Measurements from ENCODE around the gene DDX24. TPM values are rescaled to one million over a fixed set of nuclear protein-coding genes. Genes with fewer than 3 reads are reported as not detected.

DDX24 gene
- total and polyA plus RNA-seq, 4 experiments from 2014 or later: 135 to 322 (median 310) TPM

GRCh38 chr14:94121485-94121884 is 40.5 kb upstream of the DDX24 start:
- H3K27me3 Mint-ChIP-seq: peaks cover 5 to 23% of the 10 kb centered on the region in 2 donors
- no peak overlapping the region for H3K27ac ChIP-seq (ENCODE audit: low read depth, low read length)
- no peaks in the 10 kb centered on the region for H3K4me1 ChIP-seq (ENCODE audit: insufficient read depth, low read length)
- H3K36me3 ChIP-seq (ENCODE audit: insufficient read depth, low read length): no peaks in the 10 kb centered on the region
- ChIA-PET CTCF (ENCODE audit: partially characterized antibody) (no interaction called here), POLR2A (ENCODE audit: partially characterized antibody) (interaction anchor here (1.1 kb wide), 1 partner anchor 9 kb away, joined by 3 read pairs; no protein-coding TSS in a partner anchor)
- H3K27ac Mint-ChIP-seq: no peak overlapping the region
- no peak for DNase-seq
- H3K4me3 Mint-ChIP-seq: no peak overlapping the region
- H3K4me3 ChIP-seq (ENCODE audit: low read length in 2 of 2): no peak overlapping the region
- peaks cover 0 to 7% of the 10 kb centered on the region in 2 donors for H3K9me3 ChIP-seq (ENCODE audit: control insufficient read depth in 1 of 2, low read length in 2 of 2)
- H3K9me3 Mint-ChIP-seq: peaks cover 3 to 36% (median 21%) of the 10 kb centered on the region in 8 donors
- no peaks in the 10 kb centered on the region for H3K27me3 ChIP-seq (ENCODE audit: insufficient read depth, low read length)
- H3K4me1 Mint-ChIP-seq: no peaks in the 10 kb centered on the region
- intact Hi-C loops (cut with micrococcal nuclease): no loop called here
- peaks cover 0 to 4% of the 10 kb centered on the region in 2 donors for H3K36me3 Mint-ChIP-seq

GRCh38 chr14:94120667-94121340 is 39.8 kb upstream of the DDX24 start:
- H3K4me3 Mint-ChIP-seq: no peak overlapping the region
- no peaks in the 10 kb centered on the region for H3K36me3 ChIP-seq (ENCODE audit: insufficient read depth, low read length)
- intact Hi-C loops (cut with micrococcal nuclease): no loop called here
- H3K4me3 ChIP-seq (ENCODE audit: low read length in 2 of 2): no peak overlapping the region
- POLR2A ChIA-PET (ENCODE audit: partially characterized antibody): interaction anchor here (1.1 kb wide), 1 partner anchor 9 kb away, joined by 3 read pairs; no protein-coding TSS in a partner anchor
- no peak overlapping the region for H3K27ac Mint-ChIP-seq
- H3K27me3 ChIP-seq (ENCODE audit: insufficient read depth, low read length): no peaks in the 10 kb centered on the region
- H3K9me3 Mint-ChIP-seq: peaks cover 3 to 36% (median 21%) of the 10 kb centered on the region in 8 donors
- H3K27ac ChIP-seq (ENCODE audit: low read depth, low read length): no peak overlapping the region
- H3K27me3 Mint-ChIP-seq: peaks cover 5 to 25% of the 10 kb centered on the region in 2 donors
- H3K4me1 ChIP-seq (ENCODE audit: insufficient read depth, low read length): no peaks in the 10 kb centered on the region
- CTCF ChIA-PET (ENCODE audit: partially characterized antibody): no interaction called here
- H3K4me1 Mint-ChIP-seq: no peaks in the 10 kb centered on the region
- no peak for DNase-seq
- peaks cover 0 to 1% of the 10 kb centered on the region in 2 donors for H3K36me3 Mint-ChIP-seq
- H3K9me3 ChIP-seq (ENCODE audit: control insufficient read depth in 1 of 2, low read length in 2 of 2): peaks cover 0 to 7% of the 10 kb centered on the region in 2 donors

GRCh38 chr14:94119071-94119470 is 38.1 kb upstream of the DDX24 start:
- Histone ChIP-seq H3K36me3 (ENCODE audit: insufficient read depth, low read length) (no peaks in the 10 kb centered on the region), H3K9me3 (ENCODE audit: control insufficient read depth in 1 of 2, low read length in 2 of 2) (peaks cover 0 to 7% of the 10 kb centered on the region in 2 donors), H3K4me1 (ENCODE audit: insufficient read depth, low read length) (no peaks in the 10 kb centered on the region), H3K27ac (ENCODE audit: low read depth, low read length) (no peak overlapping the region), H3K27me3 (ENCODE audit: insufficient read depth, low read length) (no peaks in the 10 kb centered on the region), H3K4me3 (ENCODE audit: low read length in 2 of 2) (no peak overlapping the region)
- Mint-ChIP-seq H3K36me3 (peaks cover 0 to 1% of the 10 kb centered on the region in 2 donors), H3K27ac (no peak overlapping the region), H3K4me3 (no peak overlapping the region), H3K9me3 (peaks cover 3 to 36% (median 21%) of the 10 kb centered on the region in 8 donors), H3K27me3 (peaks cover 5 to 31% of the 10 kb centered on the region in 2 donors), H3K4me1 (no peaks in the 10 kb centered on the region)
- POLR2A ChIA-PET (ENCODE audit: partially characterized antibody): no interaction called here
- intact Hi-C loops (cut with micrococcal nuclease): no loop called here
- CTCF ChIA-PET (ENCODE audit: partially characterized antibody): no interaction called here
- DNase-seq: no peak

DNA sequence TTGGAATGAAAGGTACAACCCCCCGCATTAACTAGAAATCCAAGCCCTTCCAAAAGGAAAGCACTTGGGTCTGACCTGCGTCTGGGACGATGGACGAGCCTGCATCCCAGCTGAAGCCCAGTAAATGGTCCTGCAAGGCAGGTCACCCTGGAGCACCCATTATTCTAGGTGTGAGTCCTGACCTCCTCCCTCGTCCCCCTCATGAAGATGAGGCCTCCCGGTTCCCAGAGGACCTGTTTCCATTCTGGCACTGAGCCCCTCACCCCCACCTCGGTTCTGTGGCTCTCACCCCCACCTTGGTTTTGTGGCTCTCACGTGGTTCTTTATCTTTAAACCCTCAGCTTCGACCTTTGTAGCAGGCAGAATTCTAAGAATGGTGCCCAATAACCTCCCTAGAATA is 36.9 kb upstream of the DDX24 start:
- POLR2A ChIA-PET (ENCODE audit: partially characterized antibody): no interaction called here
- peaks cover 5 to 34% of the 10 kb centered on the region in 2 donors for H3K27me3 Mint-ChIP-seq
- Histone ChIP-seq H3K9me3 (ENCODE audit: control insufficient read depth in 1 of 2, low read length in 2 of 2) (peaks cover 0 to 7% of the 10 kb centered on the region in 2 donors), H3K27ac (ENCODE audit: low read depth, low read length) (no peak overlapping the region), H3K36me3 (ENCODE audit: insufficient read depth, low read length) (no peaks in the 10 kb centered on the region), H3K4me1 (ENCODE audit: insufficient read depth, low read length) (no peaks in the 10 kb centered on the region), H3K27me3 (ENCODE audit: insufficient read depth, low read length) (no peaks in the 10 kb centered on the region), H3K4me3 (ENCODE audit: low read length in 2 of 2) (no peak overlapping the region)
- peaks cover 0 to 36% (median 21%) of the 10 kb centered on the region in 8 donors for H3K9me3 Mint-ChIP-seq
- peaks cover 0 to 1% of the 10 kb centered on the region in 2 donors for H3K36me3 Mint-ChIP-seq
- intact Hi-C loops (cut with micrococcal nuclease): no loop called here
- no peak overlapping the region for H3K27ac Mint-ChIP-seq
- CTCF ChIA-PET (ENCODE audit: partially characterized antibody): interaction anchor here (1.0 kb wide), 1 partner anchor 82 kb away, joined by 3 read pairs; no protein-coding TSS in a partner anchor
- no peak for DNase-seq
- H3K4me3 Mint-ChIP-seq: no peak overlapping the region
- H3K4me1 Mint-ChIP-seq: no peaks in the 10 kb centered on the region

- no peaks in the 10 kb centered on the region for H3K4me1 Mint-ChIP-seq
- no peak for DNase-seq
- H3K36me3 Mint-ChIP-seq: peaks cover 0 to 1% of the 10 kb centered on the region in 2 donors
- H3K4me3 ChIP-seq (ENCODE audit: low read length in 2 of 2): no peak overlapping the region
- H3K4me1 ChIP-seq (ENCODE audit: insufficient read depth, low read length): no peaks in the 10 kb centered on the region
- peaks cover 0 to 7% of the 10 kb centered on the region in 2 donors for H3K9me3 ChIP-seq (ENCODE audit: control insufficient read depth in 1 of 2, low read length in 2 of 2)
- H3K4me3 Mint-ChIP-seq: no peak overlapping the region
- H3K36me3 ChIP-seq (ENCODE audit: insufficient read depth, low read length): no peaks in the 10 kb centered on the region
- peaks cover 0 to 29% (median 18%) of the 10 kb centered on the region in 8 donors for H3K9me3 Mint-ChIP-seq
- POLR2A ChIA-PET (ENCODE audit: partially characterized antibody): no interaction called here
- intact Hi-C loops (cut with micrococcal nuclease): no loop called here
- H3K27ac Mint-ChIP-seq: no peak overlapping the region
- no peaks in the 10 kb centered on the region for H3K27me3 ChIP-seq (ENCODE audit: insufficient read depth, low read length)
- no peak overlapping the region for H3K27ac ChIP-seq (ENCODE audit: low read depth, low read length)
- peaks cover 5 to 34% of the 10 kb centered on the region in 2 donors for H3K27me3 Mint-ChIP-seq
- CTCF ChIA-PET (ENCODE audit: partially characterized antibody): interaction anchor here (1.2 kb wide), 1 partner anchor 13 kb away, joined by 3 read pairs; no protein-coding TSS in a partner anchor
Measured at GRCh38 chr14:94116701-94117100, 35.7 kb upstream of the DDX24 start.

- H3K27ac ChIP-seq (ENCODE audit: low read depth, low read length): no peak overlapping the region
- H3K27me3 ChIP-seq (ENCODE audit: insufficient read depth, low read length): no peaks in the 10 kb centered on the region
- POLR2A ChIA-PET (ENCODE audit: partially characterized antibody): no interaction called here
- peaks cover 0 to 7% of the 10 kb centered on the region in 2 donors for H3K9me3 ChIP-seq (ENCODE audit: control insufficient read depth in 1 of 2, low read length in 2 of 2)
- H3K4me3 ChIP-seq (ENCODE audit: low read length in 2 of 2): no peak overlapping the region
- intact Hi-C loops (cut with micrococcal nuclease): no loop called here
- no peaks in the 10 kb centered on the region for H3K36me3 ChIP-seq (ENCODE audit: insufficient read depth, low read length)
- no peaks in the 10 kb centered on the region for H3K4me1 ChIP-seq (ENCODE audit: insufficient read depth, low read length)
- H3K4me3 Mint-ChIP-seq: no peak overlapping the region
- no peak for DNase-seq
- CTCF ChIA-PET (ENCODE audit: partially characterized antibody): interaction anchor here (0.9 to 1.2 kb wide), 2 partner anchors 15 to 21 kb away, joined by 3 read pairs; no protein-coding TSS in a partner anchor
- H3K9me3 Mint-ChIP-seq: peaks cover 0 to 18% (median 13%) of the 10 kb centered on the region in 8 donors
- no peaks in the 10 kb centered on the region for H3K4me1 Mint-ChIP-seq
- no peak overlapping the region for H3K27ac Mint-ChIP-seq
- H3K36me3 Mint-ChIP-seq: no peaks in the 10 kb centered on the region
- H3K27me3 Mint-ChIP-seq: peaks cover 3 to 27% of the 10 kb centered on the region in 2 donors
Measured at GRCh38 chr14:94115631-94116030, 34.6 kb upstream of the DDX24 start.

- Histone ChIP-seq H3K36me3 (ENCODE audit: insufficient read depth, low read length) (no peaks in the 10 kb centered on the region), H3K4me3 (ENCODE audit: low read length in 2 of 2) (no peak overlapping the region), H3K4me1 (ENCODE audit: insufficient read depth, low read length) (no peaks in the 10 kb centered on the region), H3K27ac (ENCODE audit: low read depth, low read length) (no peak overlapping the region), H3K9me3 (ENCODE audit: control insufficient read depth in 1 of 2, low read length in 2 of 2) (peaks cover 0 to 7% of the 10 kb centered on the region in 2 donors), H3K27me3 (ENCODE audit: insufficient read depth, low read length) (no peaks in the 10 kb centered on the region)
- ChIA-PET POLR2A (ENCODE audit: partially characterized antibody) (interaction anchor here (1.1 to 1.3 kb wide), 2 partner anchors 15 to 34 kb away, joined by 3 read pairs; partner anchors contain the start of genes DDX24 and IFI27L1), CTCF (ENCODE audit: partially characterized antibody) (interaction anchor here (0.9 to 1.3 kb wide), 3 partner anchors 17 to 79 kb away, joined by 3 to 6 read pairs (median 3); no protein-coding TSS in a partner anchor)
- H3K27ac Mint-ChIP-seq: no peak overlapping the region
- peaks cover 3 to 24% of the 10 kb centered on the region in 2 donors for H3K27me3 Mint-ChIP-seq
- DNase-seq: no peak
- no peaks in the 10 kb centered on the region for H3K36me3 Mint-ChIP-seq
- intact Hi-C loops (cut with micrococcal nuclease): no loop called here
- no peak overlapping the region for H3K4me3 Mint-ChIP-seq
- peaks cover 0 to 13% (median 8%) of the 10 kb centered on the region in 8 donors for H3K9me3 Mint-ChIP-seq
- no peaks in the 10 kb centered on the region for H3K4me1 Mint-ChIP-seq
Measured at GRCh38 chr14:94115058-94115591, 34.1 kb upstream of the DDX24 start.
